WTC11 (cell line): ENCODE results near the gene EDN1. TPM values are rescaled to one million over a fixed set of nuclear protein-coding genes. Genes with fewer than 3 reads are reported as not detected.

Experiments
- ATAC-seq: fragments of 200-7000 bp; cut with Tn5 transposase; 2 replicates; pipeline ENCODE4 v1.10.0; 2021; ENCODE audit warnings: mild to moderate bottlenecking, moderate library complexity
- CTCF ChIA-PET: fragments of 300-600 bp; sonication (Branson Sonifier 250); formaldehyde crosslinking; loops from one replicate; lab custom pipeline; 2021; ENCODE audit warnings: antibody characterized with exemption; lab: Charles Lee
- POLR2A ChIA-PET: fragments of 350-600 bp; sonication (Branson Sonifier 250); formaldehyde crosslinking; loops from one replicate; lab custom pipeline; 2021; ENCODE audit warnings: antibody characterized with exemption; lab: Charles Lee
- DNase-seq: peaks from one replicate; pipeline ENCODE4 v3.0.0; 2021; ENCODE audit warnings: low spot score
- H3K27ac Mint-ChIP-seq: 2 replicates; pipeline ENCODE4 v1.8.0; 2021; ENCODE audit warnings: mixed read lengths
- H3K27me3 Mint-ChIP-seq: 2 replicates; pipeline ENCODE4 v1.8.0; 2021; ENCODE audit warnings: low read depth, mild to moderate bottlenecking, moderate library complexity, mixed read lengths
- H3K36me3 Mint-ChIP-seq: 2 replicates; pipeline ENCODE4 v1.8.0; 2021; ENCODE audit warnings: mixed read lengths
- H3K4me1 Mint-ChIP-seq: 2 replicates; pipeline ENCODE4 v1.8.0; 2022; ENCODE audit warnings: mixed read lengths
- H3K4me3 Mint-ChIP-seq: 2 replicates; pipeline ENCODE4 v1.8.0; 2021; ENCODE audit warnings: mild to moderate bottlenecking, moderate library complexity, mixed read lengths
- H3K9me3 Mint-ChIP-seq: 2 replicates; pipeline ENCODE4 v1.8.0; 2021; ENCODE audit warnings: mixed read lengths
- CBFB ChIP-seq: sonication (generic); formaldehyde crosslinking; IDR thresholded peaks from 2 replicates; pipeline ENCODE4 v1.8.1; 2022; ENCODE audit warnings: mild to moderate bottlenecking, low read depth, missing genetic modification reagents
- CDX4 ChIP-seq: fragments of 250-450 bp; sonication (Bioruptor Pico); IDR thresholded peaks from 2 replicates; pipeline ENCODE4 v1.9.0; 2021; ENCODE audit warnings: moderate library complexity, mild to moderate bottlenecking, inconsistent platforms, borderline replicate concordance
- CREM ChIP-seq: sonication (generic); formaldehyde crosslinking; IDR thresholded peaks from 2 replicates; pipeline ENCODE4 v1.8.1; 2022; ENCODE audit warnings: mild to moderate bottlenecking, missing genetic modification reagents, moderate library complexity
- ELF4 ChIP-seq: sonication (generic); formaldehyde crosslinking; IDR thresholded peaks from 2 replicates; pipeline ENCODE4 v1.8.1; 2022; ENCODE audit warnings: low read depth, mild to moderate bottlenecking, moderate library complexity, missing genetic modification reagents
- ESRRA ChIP-seq: sonication (generic); formaldehyde crosslinking; IDR thresholded peaks from 2 replicates; pipeline ENCODE4 v1.8.1; 2022; ENCODE audit warnings: mild to moderate bottlenecking, missing genetic modification reagents, borderline replicate concordance
- ETV6 ChIP-seq: sonication (generic); formaldehyde crosslinking; IDR thresholded peaks from 2 replicates; pipeline ENCODE4 v1.8.1; 2022; ENCODE audit warnings: mild to moderate bottlenecking, missing genetic modification reagents
- FOXP4 ChIP-seq: sonication (generic); formaldehyde crosslinking; IDR thresholded peaks from 2 replicates; pipeline ENCODE4 v1.8.0; 2022; ENCODE audit warnings: mild to moderate bottlenecking, missing genetic modification reagents
- IRF1 ChIP-seq: sonication (generic); formaldehyde crosslinking; IDR thresholded peaks from 2 replicates; pipeline ENCODE4 v1.8.0; 2023; ENCODE audit warnings: missing genetic modification reagents
- MXD4 ChIP-seq: fragments of 250-450 bp; sonication (Bioruptor Pico); IDR thresholded peaks from 2 replicates; pipeline ENCODE4 v1.8.0; 2021; ENCODE audit warnings: mild to moderate bottlenecking, moderate library complexity, borderline replicate concordance
- TEAD1 ChIP-seq: sonication (generic); formaldehyde crosslinking; IDR thresholded peaks from 2 replicates; pipeline ENCODE4 v1.8.0; 2022; ENCODE audit warnings: mild to moderate bottlenecking, missing genetic modification reagents
- TP53 ChIP-seq: sonication (generic); formaldehyde crosslinking; IDR thresholded peaks from 2 replicates; pipeline ENCODE4 v1.8.1; 2023; ENCODE audit warnings: mild to moderate bottlenecking, missing genetic modification reagents
- ZBTB21 ChIP-seq: sonication (generic); formaldehyde crosslinking; IDR thresholded peaks from 2 replicates; pipeline ENCODE4 v1.8.1; 2023; ENCODE audit warnings: mild to moderate bottlenecking, missing genetic modification reagents, borderline replicate concordance
- ZNF219 ChIP-seq: sonication (generic); formaldehyde crosslinking; IDR thresholded peaks from 2 replicates; pipeline ENCODE4 v1.8.0; 2023; ENCODE audit warnings: missing genetic modification reagents, mild to moderate bottlenecking, borderline replicate concordance
- ZNF423 ChIP-seq: fragments of 250-450 bp; sonication (Bioruptor Pico); IDR thresholded peaks from 2 replicates; pipeline ENCODE4 v2.1.2; 2022; ENCODE audit warnings: mild to moderate bottlenecking, moderate library complexity
- ZSCAN18 ChIP-seq: fragments of 250-450 bp; sonication (Bioruptor Pico); IDR thresholded peaks from 2 replicates; pipeline ENCODE4 v2.1.2; 2022; ENCODE audit warnings: mild to moderate bottlenecking, moderate library complexity
- total RNA-seq: library from RNA; stranded (reverse); gene quantifications from 3 replicates; pipeline ENCODE4 v1.2.3, GENCODE V29; 2021
- TF ChIP-seq, protein P1 (sequence below): sonication (generic); formaldehyde crosslinking; IDR thresholded peaks from 2 replicates; pipeline ENCODE4 v1.8.1; 2022; ENCODE audit warnings: low read depth, mild to moderate bottlenecking, moderate library complexity, missing genetic modification reagents, borderline replicate concordance
- TF ChIP-seq, protein P2 (sequence below): sonication (generic); formaldehyde crosslinking; IDR thresholded peaks from 2 replicates; pipeline ENCODE4 v1.8.1; 2022; ENCODE audit warnings: mild to moderate bottlenecking, missing genetic modification reagents, moderate library complexity, borderline replicate concordance
- TF ChIP-seq, protein P3 (sequence below): sonication (generic); formaldehyde crosslinking; IDR thresholded peaks from 2 replicates; pipeline ENCODE4 v1.8.0; 2022; ENCODE audit warnings: mild to moderate bottlenecking, missing genetic modification reagents
- TF ChIP-seq, protein P4 (sequence below): fragments of 250-450 bp; sonication (Bioruptor Pico); conservative IDR thresholded peaks from 2 replicates; pipeline ENCODE4 v1.9.0; 2021; ENCODE audit warnings: mild to moderate bottlenecking
- TF ChIP-seq, protein P5 (sequence below): fragments of 250-450 bp; sonication (Bioruptor Pico); IDR thresholded peaks from 2 replicates; pipeline ENCODE4 v1.8.0; 2021; ENCODE audit warnings: mild to moderate bottlenecking

Gene EDN1
- total RNA-seq, 1 experiment from 2014 or later, result 1.0 TPM

DNA sequence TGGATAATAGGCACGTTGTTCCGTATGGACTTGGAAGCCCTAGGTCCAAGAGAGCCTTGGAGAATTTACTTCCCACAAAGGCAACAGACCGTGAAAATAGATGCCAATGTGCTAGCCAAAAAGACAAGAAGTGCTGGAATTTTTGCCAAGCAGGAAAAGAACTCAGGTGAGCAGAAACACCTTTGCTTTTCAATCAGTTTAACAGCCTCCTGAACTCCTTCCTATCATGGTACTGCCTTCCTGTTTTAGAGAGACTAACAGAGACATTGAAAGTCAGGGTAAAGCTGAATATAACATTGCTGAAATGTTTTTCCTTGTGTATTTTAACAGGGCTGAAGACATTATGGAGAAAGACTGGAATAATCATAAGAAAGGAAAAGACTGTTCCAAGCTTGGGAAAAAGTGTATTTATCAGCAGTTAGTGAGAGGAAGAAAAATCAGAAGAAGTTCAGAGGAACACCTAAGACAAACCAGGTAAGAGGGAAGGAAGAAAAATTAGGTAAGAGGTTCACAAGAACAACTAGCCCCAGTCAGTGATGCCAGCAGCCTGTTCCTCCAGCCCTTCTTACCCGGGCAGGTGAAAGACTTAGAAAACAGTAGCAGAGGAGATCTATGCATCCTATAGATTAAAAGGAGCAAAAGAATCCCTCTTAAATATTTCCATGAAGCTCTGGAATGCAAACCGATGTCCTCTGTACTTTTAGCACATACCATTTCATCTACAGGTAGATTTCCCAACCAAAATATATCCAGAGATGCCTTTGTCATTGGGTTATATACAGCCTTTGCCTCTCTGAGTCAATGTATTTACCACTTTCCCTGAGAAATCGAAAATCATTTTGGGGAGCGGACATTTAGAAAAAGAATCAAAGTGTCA, 4.0 kb downstream of the EDN1 start (continued):
- TF ChIP-seq, protein P1, sequence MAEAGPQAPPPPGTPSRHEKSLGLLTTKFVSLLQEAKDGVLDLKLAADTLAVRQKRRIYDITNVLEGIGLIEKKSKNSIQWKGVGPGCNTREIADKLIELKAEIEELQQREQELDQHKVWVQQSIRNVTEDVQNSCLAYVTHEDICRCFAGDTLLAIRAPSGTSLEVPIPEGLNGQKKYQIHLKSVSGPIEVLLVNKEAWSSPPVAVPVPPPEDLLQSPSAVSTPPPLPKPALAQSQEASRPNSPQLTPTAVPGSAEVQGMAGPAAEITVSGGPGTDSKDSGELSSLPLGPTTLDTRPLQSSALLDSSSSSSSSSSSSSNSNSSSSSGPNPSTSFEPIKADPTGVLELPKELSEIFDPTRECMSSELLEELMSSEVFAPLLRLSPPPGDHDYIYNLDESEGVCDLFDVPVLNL (CRISPR knock-in tag), result no peak
- no peak for TF ChIP-seq MXD4 (CRISPR knock-in tag)

DNA sequence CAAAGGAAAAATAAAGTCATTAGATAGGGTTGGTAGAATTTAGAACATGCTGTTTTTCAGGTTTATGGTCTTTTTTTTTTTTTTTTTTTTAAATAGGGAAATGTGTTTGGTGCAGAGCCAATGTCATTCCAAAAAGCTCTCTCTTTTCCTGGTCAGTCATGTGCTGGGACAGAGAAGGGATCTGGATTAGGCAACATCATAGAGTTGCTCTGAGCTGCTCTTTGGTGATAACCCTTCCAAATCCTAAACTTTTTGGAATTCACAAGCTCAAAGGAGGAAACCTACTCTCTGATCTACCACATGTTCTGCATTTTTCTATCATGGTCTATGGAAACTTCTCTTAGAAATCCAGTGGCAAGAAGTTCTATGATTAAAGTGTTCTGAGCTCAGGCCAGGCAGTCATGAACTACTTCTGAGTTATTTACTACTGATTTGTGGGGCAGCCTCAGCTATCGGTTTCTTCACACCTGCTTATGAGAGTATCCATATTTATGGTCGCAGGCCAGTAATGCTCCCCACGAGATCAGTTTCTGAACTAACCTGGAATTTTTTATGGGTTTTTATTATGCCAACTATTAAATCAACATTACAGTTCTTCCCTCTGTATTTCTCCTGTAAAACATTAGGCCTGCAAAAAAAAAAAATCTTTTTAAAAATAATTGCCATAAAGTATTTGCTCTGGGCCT, 4.8 kb downstream of the EDN1 start:
- CTCF ChIA-PET, result interaction anchor here (0.7 kb wide), 1 partner anchor 311 kb away, joined by 3 read pairs; no protein-coding TSS in a partner anchor
- TF ChIP-seq ESRRA (CRISPR knock-in tag) (no peak), ZNF423 (CRISPR knock-in tag) (no peak), ELF4 (CRISPR knock-in tag) (no peak), ZBTB21 (CRISPR knock-in tag) (no peak), TEAD1 (no peak), CDX4 (CRISPR knock-in tag) (no peak), CBFB (CRISPR knock-in tag) (no peak), ZNF219 (CRISPR knock-in tag) (no peak), TP53 (CRISPR knock-in tag) (no peak), CREM (CRISPR knock-in tag) (no peak), IRF1 (CRISPR knock-in tag) (no peak), FOXP4 (CRISPR knock-in tag) (no peak), ETV6 (CRISPR knock-in tag) (no peak), ZSCAN18 (CRISPR knock-in tag) (no peak)
- TF ChIP-seq, protein P2, sequence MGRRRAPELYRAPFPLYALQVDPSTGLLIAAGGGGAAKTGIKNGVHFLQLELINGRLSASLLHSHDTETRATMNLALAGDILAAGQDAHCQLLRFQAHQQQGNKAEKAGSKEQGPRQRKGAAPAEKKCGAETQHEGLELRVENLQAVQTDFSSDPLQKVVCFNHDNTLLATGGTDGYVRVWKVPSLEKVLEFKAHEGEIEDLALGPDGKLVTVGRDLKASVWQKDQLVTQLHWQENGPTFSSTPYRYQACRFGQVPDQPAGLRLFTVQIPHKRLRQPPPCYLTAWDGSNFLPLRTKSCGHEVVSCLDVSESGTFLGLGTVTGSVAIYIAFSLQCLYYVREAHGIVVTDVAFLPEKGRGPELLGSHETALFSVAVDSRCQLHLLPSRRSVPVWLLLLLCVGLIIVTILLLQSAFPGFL (CRISPR knock-in tag), result no peak
- TF ChIP-seq, protein P3, sequence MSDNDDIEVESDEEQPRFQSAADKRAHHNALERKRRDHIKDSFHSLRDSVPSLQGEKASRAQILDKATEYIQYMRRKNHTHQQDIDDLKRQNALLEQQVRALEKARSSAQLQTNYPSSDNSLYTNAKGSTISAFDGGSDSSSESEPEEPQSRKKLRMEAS (CRISPR knock-in tag), result no peak
- TF ChIP-seq, protein P4, sequence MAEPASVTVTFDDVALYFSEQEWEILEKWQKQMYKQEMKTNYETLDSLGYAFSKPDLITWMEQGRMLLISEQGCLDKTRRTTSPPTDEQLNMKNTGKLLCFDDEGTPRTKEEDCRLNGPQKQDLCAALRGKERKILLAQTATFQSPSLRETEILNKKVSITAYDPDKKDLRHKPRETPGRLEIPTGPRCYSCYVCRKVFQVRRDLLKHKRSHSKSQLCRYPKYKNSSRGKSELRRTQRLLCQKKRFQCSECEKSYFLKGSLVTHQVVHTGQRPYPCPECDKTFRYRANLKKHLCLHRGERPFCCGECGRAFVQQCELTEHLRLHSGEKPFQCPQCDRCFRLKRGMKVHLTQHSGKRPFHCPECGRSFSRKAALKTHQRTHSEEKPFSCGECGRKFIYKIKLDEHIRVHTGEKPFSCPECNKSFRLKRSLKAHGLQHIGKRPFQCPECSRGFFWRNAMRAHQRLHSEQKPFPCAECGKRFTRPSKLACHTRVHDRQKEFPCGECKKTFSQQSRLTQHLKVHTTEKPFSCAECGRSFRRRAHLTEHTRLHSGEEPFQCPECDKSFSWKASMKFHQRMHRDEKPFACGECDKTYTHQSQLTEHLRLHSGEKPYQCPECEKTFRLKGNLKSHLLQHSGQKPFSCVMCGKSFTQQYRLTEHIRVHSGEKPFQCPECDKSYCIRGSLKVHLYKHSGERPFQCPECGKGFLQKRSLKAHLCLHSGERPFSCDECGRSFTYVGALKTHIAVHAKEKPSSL (CRISPR knock-in tag), result no peak
- TF ChIP-seq, protein P5, sequence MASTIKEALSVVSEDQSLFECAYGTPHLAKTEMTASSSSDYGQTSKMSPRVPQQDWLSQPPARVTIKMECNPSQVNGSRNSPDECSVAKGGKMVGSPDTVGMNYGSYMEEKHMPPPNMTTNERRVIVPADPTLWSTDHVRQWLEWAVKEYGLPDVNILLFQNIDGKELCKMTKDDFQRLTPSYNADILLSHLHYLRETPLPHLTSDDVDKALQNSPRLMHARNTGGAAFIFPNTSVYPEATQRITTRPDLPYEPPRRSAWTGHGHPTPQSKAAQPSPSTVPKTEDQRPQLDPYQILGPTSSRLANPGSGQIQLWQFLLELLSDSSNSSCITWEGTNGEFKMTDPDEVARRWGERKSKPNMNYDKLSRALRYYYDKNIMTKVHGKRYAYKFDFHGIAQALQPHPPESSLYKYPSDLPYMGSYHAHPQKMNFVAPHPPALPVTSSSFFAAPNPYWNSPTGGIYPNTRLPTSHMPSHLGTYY (CRISPR knock-in tag), result no peak
- TF ChIP-seq, all 79 proteins: peak for 0
- H3K27ac Mint-ChIP-seq, result no peak overlapping the region
- peaks cover 18% of the 10 kb centered on the region for H3K27me3 Mint-ChIP-seq
- ATAC-seq, result no peak
- POLR2A ChIA-PET, result interaction anchor here (0.6 kb wide), 1 partner anchor 706 kb away, joined by 4 read pairs; no protein-coding TSS in a partner anchor
- H3K9me3 Mint-ChIP-seq, result no peaks in the 10 kb centered on the region
- no peak overlapping the region for H3K4me3 Mint-ChIP-seq
- no peaks in the 10 kb centered on the region for H3K36me3 Mint-ChIP-seq
- no peak for DNase-seq
- peaks cover 33% of the 10 kb centered on the region for H3K4me1 Mint-ChIP-seq
